H1 (cell line): Measurements from ENCODE around the gene BTBD9. TPM values are rescaled to one million over a fixed set of nuclear protein-coding genes. Genes with fewer than 3 reads are reported as not detected.

Experiments
- CTCF ChIA-PET: fragments of 300-600 bp; sonication (Branson Sonifier 250); formaldehyde crosslinking; loops from one replicate; lab custom pipeline; 2021; ENCODE audit not compliant: partially characterized antibody; lab: Charles Lee
- POLR2A ChIA-PET: fragments of 300-600 bp; sonication (Branson Sonifier 250); formaldehyde crosslinking; loops from one replicate; lab custom pipeline; 2021; ENCODE audit warnings: inconsistent platforms; ENCODE audit not compliant: partially characterized antibody; lab: Charles Lee
- DNase-seq, 2 experiments: peaks; one replicate each; pipeline versions ENCODE4 v3.0.0 to v3.0.0-alpha.2; 2010 to 2022; ENCODE audit warnings: low spot score in 2 of 2, low read depth in 1 of 2, mixed read lengths in 1 of 2
- FAIRE-seq: peaks from 2 replicates; lab custom pipeline; 2011; peaks lifted over from hg19 to GRCh38; lab: Jason Lieb, UNC
- H2AFZ ChIP-seq: 2 replicates; pipeline ENCODE4 v1.8.1; 2012; ENCODE audit warnings: low read length, inconsistent platforms
- H2AK5ac ChIP-seq: 2 replicates; pipeline ENCODE4 v1.6.1; 2013; ENCODE audit warnings: low read depth, low read length
- H2BK120ac ChIP-seq: replicated peaks from 2 replicates; pipeline ENCODE3; 2013; ENCODE audit warnings: low read depth, low read length, inconsistent platforms
- H2BK12ac ChIP-seq: 2 replicates; pipeline ENCODE4 v1.6.1; 2013; ENCODE audit warnings: low read depth, low read length
- H2BK15ac ChIP-seq: 2 replicates; pipeline ENCODE4 v1.6.1; 2013; ENCODE audit warnings: low read length
- H2BK20ac ChIP-seq: 2 replicates; pipeline ENCODE4 v1.6.1; 2013; ENCODE audit warnings: low read length
- H2BK5ac ChIP-seq: 2 replicates; pipeline ENCODE4 v1.6.1; 2013; ENCODE audit warnings: low read depth, low read length
- H3K14ac ChIP-seq: 2 replicates; pipeline ENCODE4 v1.6.1; 2013; ENCODE audit warnings: inconsistent platforms; ENCODE audit not compliant: insufficient read length
- H3K18ac ChIP-seq: 2 replicates; pipeline ENCODE4 v1.6.1; 2013; ENCODE audit warnings: low read length; ENCODE audit errors: extremely low read depth
- H3K23ac ChIP-seq: 2 replicates; pipeline ENCODE4 v1.6.1; 2013; ENCODE audit warnings: inconsistent platforms; ENCODE audit not compliant: insufficient read length
- H3K23me2 ChIP-seq: 2 replicates; pipeline ENCODE4 v1.6.1; 2013; ENCODE audit warnings: low read depth, low read length
- H3K27ac ChIP-seq: 2 replicates; pipeline ENCODE4 v1.6.1; 2011; ENCODE audit warnings: low read depth, low read length, inconsistent platforms
- H3K27me3 ChIP-seq, 4 experiments: replicated peaks in 1 of 4; 1 replicate in 1 of 4; 2 replicates in 3 of 4; pipeline versions ENCODE4 v1.6.1 to v1.8.1; 2011 to 2013; ENCODE audit warnings: low read length in 3 of 4, mild to moderate bottlenecking in 3 of 4, inconsistent platforms in 2 of 4, mixed read lengths in 2 of 4, moderate library complexity in 1 of 4; ENCODE audit not compliant: control insufficient read depth in 3 of 4, insufficient read depth in 3 of 4; ENCODE audit errors: extremely low read depth in 1 of 4
- H3K36me3 ChIP-seq, 4 experiments: 2 replicates each; pipeline versions ENCODE4 v1.6.1 to v1.8.1; 2011 to 2013; ENCODE audit warnings: mild to moderate bottlenecking in 4 of 4, low read length in 3 of 4, moderate library complexity in 2 of 4, control low read depth in 1 of 4, inconsistent platforms in 1 of 4; ENCODE audit not compliant: insufficient read depth in 4 of 4, control insufficient read depth in 2 of 4
- H3K4ac ChIP-seq: replicated peaks from 2 replicates; pipeline ENCODE3; 2013; ENCODE audit warnings: low read length, low read depth, mixed read lengths, inconsistent platforms; ENCODE audit not compliant: insufficient read length
- H3K4me1 ChIP-seq, 4 experiments: replicated peaks in 1 of 4; 1 replicate in 1 of 4; 2 replicates in 3 of 4; pipeline versions ENCODE4 v1.6.1 to v1.8.1; 2011 to 2013; ENCODE audit warnings: low read length in 3 of 4, inconsistent platforms in 2 of 4, mixed read lengths in 1 of 4; ENCODE audit not compliant: insufficient read depth in 4 of 4, control insufficient read depth in 3 of 4
- H3K4me2 ChIP-seq, 2 experiments: 2 replicates each; pipeline versions ENCODE4 v1.6.1 to v1.8.1; 2011 to 2013; ENCODE audit warnings: low read depth in 2 of 2, low read length in 2 of 2, control low read depth in 1 of 2, inconsistent platforms in 1 of 2, mild to moderate bottlenecking in 1 of 2; ENCODE audit not compliant: insufficient read depth in 1 of 2
- H3K4me3 ChIP-seq, 4 experiments: fragments of 200-600, 300-600 bp in 1 of 4; sonication (generic), shearing (Covaris generic), sonication (Bioruptor Twin) in 1 of 4; 2 replicates each; pipeline versions ENCODE4 v1.5.1 to v1.8.1; 2011 to 2016; ENCODE audit warnings: low read length in 4 of 4, low read depth in 3 of 4, control low read depth in 2 of 4, inconsistent platforms in 2 of 4, mild to moderate bottlenecking in 2 of 4, mixed read lengths in 1 of 4, moderate library complexity in 1 of 4; ENCODE audit not compliant: insufficient read depth in 2 of 4; ENCODE audit errors: extremely low read depth in 1 of 4
- H3K56ac ChIP-seq: replicated peaks from 2 replicates; pipeline ENCODE3; 2013; ENCODE audit warnings: low read depth, mild to moderate bottlenecking, mixed read lengths, low read length, inconsistent platforms; ENCODE audit not compliant: insufficient read length
- H3K79me1 ChIP-seq: 2 replicates; pipeline ENCODE4 v1.6.1; 2013; ENCODE audit warnings: low read depth, low read length, control low read depth
- H3K79me2 ChIP-seq, 2 experiments: 2 replicates each; pipeline versions ENCODE4 v1.6.1 to v1.8.1; 2012 to 2013; ENCODE audit warnings: low read length in 2 of 2, mild to moderate bottlenecking in 2 of 2, inconsistent platforms in 1 of 2; ENCODE audit not compliant: insufficient read depth in 2 of 2, control insufficient read depth in 1 of 2
- H3K9ac ChIP-seq, 4 experiments: replicated peaks in 1 of 4; 1 replicate in 1 of 4; 2 replicates in 3 of 4; pipeline versions ENCODE4 v1.6.1 to v1.8.1; 2011 to 2013; ENCODE audit warnings: low read depth in 3 of 4, low read length in 3 of 4, control low read depth in 2 of 4, mild to moderate bottlenecking in 2 of 4, moderate library complexity in 2 of 4, inconsistent platforms in 1 of 4; ENCODE audit errors: extremely low read depth in 1 of 4
- H3K9me3 ChIP-seq, 2 experiments: 2 replicates each; pipeline versions ENCODE4 v1.6.1 to v1.8.1; 2012 to 2013; ENCODE audit warnings: mild to moderate bottlenecking in 2 of 2, moderate library complexity in 2 of 2, control low read depth in 1 of 2, inconsistent platforms in 1 of 2, low read depth in 1 of 2, low read length in 1 of 2, mixed read lengths in 1 of 2; ENCODE audit not compliant: insufficient read depth in 2 of 2
- H4K20me1 ChIP-seq, 2 experiments: replicated peaks in 1 of 2; 2 replicates each; pipeline versions ENCODE3 to v1.8.1; 2011 to 2013; ENCODE audit warnings: inconsistent platforms in 2 of 2, low read length in 2 of 2, mild to moderate bottlenecking in 1 of 2; ENCODE audit not compliant: insufficient read depth in 2 of 2, control insufficient read depth in 1 of 2
- H4K5ac ChIP-seq: 2 replicates; pipeline ENCODE4 v1.6.1; 2013; ENCODE audit warnings: low read length, low read depth, mixed read lengths, inconsistent platforms; ENCODE audit not compliant: insufficient read length
- H4K8ac ChIP-seq: 2 replicates; pipeline ENCODE4 v1.8.0; 2013; ENCODE audit warnings: mild to moderate bottlenecking, moderate library complexity, low read length, inconsistent platforms; ENCODE audit not compliant: insufficient read depth; ENCODE audit errors: extremely low read depth
- H4K91ac ChIP-seq: replicated peaks from 2 replicates; pipeline ENCODE3; 2013; ENCODE audit warnings: low read length, mixed read lengths, inconsistent platforms; ENCODE audit not compliant: insufficient read length
- E2F6 ChIP-seq: IDR thresholded peaks from 2 replicates; pipeline ENCODE4 v1.6.1; 2012; ENCODE audit warnings: inconsistent platforms
- POU5F1 ChIP-seq: IDR thresholded peaks from 2 replicates; pipeline ENCODE4 v1.6.1; 2011; ENCODE audit warnings: low read depth, mild to moderate bottlenecking, low read length, moderate library complexity
- RFX5 ChIP-seq: IDR thresholded peaks from 2 replicates; pipeline ENCODE4 v1.6.1; 2011; ENCODE audit warnings: low read depth, low read length, improper control_type of control experiment, borderline replicate concordance
- RNF2 ChIP-seq: fragments of 200-900, 300-1000 bp; sonication (generic); IDR thresholded peaks from 2 replicates; pipeline ENCODE4 v1.7.1; 2016; ENCODE audit warnings: borderline replicate concordance, low read depth, mild to moderate bottlenecking, antibody characterized with exemption, low read length; ENCODE audit not compliant: poor library complexity, severe bottlenecking; ENCODE audit errors: missing control alignments
- SAP30 ChIP-seq: fragments of 300-600 bp; sonication (generic); IDR thresholded peaks from 2 replicates; pipeline ENCODE4 v1.7.1; 2012; ENCODE audit warnings: low read length, moderate library complexity, mild to moderate bottlenecking, inconsistent platforms; ENCODE audit not compliant: insufficient read depth, insufficient replicate concordance
- SIN3A ChIP-seq, 2 experiments: IDR thresholded peaks in 1 of 2; conservative IDR thresholded peaks in 1 of 2; 2 replicates each; pipeline ENCODE4 v1.6.1; 2011 to 2012; ENCODE audit warnings: low read length in 2 of 2, improper control_type of control experiment in 1 of 2, low read depth in 1 of 2, mild to moderate bottlenecking in 1 of 2
- SIRT6 ChIP-seq: IDR thresholded peaks from one replicate; pipeline ENCODE4 v1.7.1; 2012; ENCODE audit warnings: low read length, inconsistent platforms
- SIX5 ChIP-seq: IDR thresholded peaks from 2 replicates; pipeline ENCODE4 v1.6.1; 2011; ENCODE audit warnings: mild to moderate bottlenecking, low read depth, low read length
- SP1 ChIP-seq: IDR thresholded peaks from 2 replicates; pipeline ENCODE4 v1.6.1; 2011; ENCODE audit warnings: low read depth, low read length
- USF2 ChIP-seq: IDR thresholded peaks from 2 replicates; pipeline ENCODE4 v1.6.1; 2011; ENCODE audit warnings: low read length, improper control_type of control experiment
- YY1 ChIP-seq: IDR thresholded peaks from 2 replicates; pipeline ENCODE4 v1.6.1; 2011; ENCODE audit warnings: low read depth, mild to moderate bottlenecking, low read length
- WGBS, 2 experiments: shearing (Covaris generic) in 1 of 2; methylation state at CpG; one replicate each; pipeline versions ENCODE4 v1.1.6 to v1.1.7; 2013 to 2015; ENCODE audit warnings: low lambda C conversion rate in 2 of 2, mixed read lengths in 2 of 2, inconsistent platforms in 1 of 2, low coverage in 1 of 2, missing lambda C conversion rate in 1 of 2; ENCODE audit not compliant: insufficient replicate concordance in 2 of 2, insufficient coverage in 1 of 2, insufficient read length in 1 of 2; ENCODE audit errors: extremely low coverage in 1 of 2, missing lambda C conversion rate in 1 of 2; 5-methylcytosine and 5-hydroxymethylcytosine counted together
- polyA plus RNA-seq, 7 experiments: library from polyadenylated mRNA; depleted of rRNA in 3 of 7; stranded (reverse) in 5 of 7; unstranded in 2 of 7; fragments of >200 nt in 5 of 7; fragments of 200-250 nt in 2 of 7; gene quantifications; 1 replicate in 5 of 7; 2 replicates in 1 of 7; 4 replicates in 1 of 7; pipeline versions ENCODE4 v1.2.1 to v1.2.3, GENCODE V29; 2011 to 2013; ENCODE audit warnings: missing spikeins in 2 of 7, mixed read lengths in 2 of 7
- total RNA-seq: library from RNA; stranded (reverse); fragmentation: NEBNext Ultra II Directional; extraction: Animal tissue kit (Norgen Biotek cat#: 25700); gene quantifications from 2 replicates; pipeline ENCODE4 v1.2.1, GENCODE V29; 2021

Gene BTBD9
- total and polyA plus RNA-seq, 2 of the 8 experiments (the other 6 are each of a cell fraction or from before 2014, with no cell fraction given), result 0.92 to 4.1 TPM

GRCh38 chr6:38159596-38159995, 480.1 kb downstream of the BTBD9 start:
- Histone ChIP-seq H3K79me1 (no peaks in the 10 kb centered on the region), H4K8ac (no peak overlapping the region), H3K4me1 (no peaks in the 10 kb centered on the region; a peak in 1 of 7 replicates), H2AFZ (no peak overlapping the region), H3K14ac (no peak overlapping the region), H4K20me1 (no peaks in the 10 kb centered on the region), H3K56ac (no peak overlapping the region), H2BK120ac (no peak overlapping the region), H2BK20ac (no peak overlapping the region), H4K5ac (no peak overlapping the region), H3K27ac (no peak overlapping the region), H4K91ac (no peak overlapping the region), H3K4ac (no peak overlapping the region), H2BK15ac (no peak overlapping the region), H3K23ac (no peak overlapping the region), H3K18ac (no peak overlapping the region), H2BK12ac (no peak overlapping the region), H2BK5ac (no peak overlapping the region), H3K79me2 (no peaks in the 10 kb centered on the region), H3K9me3 (no peaks in the 10 kb centered on the region), H2AK5ac (no peak overlapping the region), H3K27me3 (no peaks in the 10 kb centered on the region), H3K4me3 (no peak overlapping the region), H3K23me2 (no peaks in the 10 kb centered on the region), H3K4me2 (no peak overlapping the region), H3K9ac (no peak overlapping the region; a peak in 1 of 7 replicates), H3K36me3 (no peaks in the 10 kb centered on the region; a peak in 1 of 8 replicates)
- POLR2A ChIA-PET, result no interaction called here
- 91% methylated on average over 8 of the region's 8 CpGs; no CpG with 5 or more reads in 1 of the 2 experiments for WGBS, 2 experiments
- DNase-seq (no peak), FAIRE-seq (no peak)
- CTCF ChIA-PET, result no interaction called here
- TF ChIP-seq SP1, result no peak
- no peak for TF ChIP-seq SIX5
- no peak for TF ChIP-seq SIN3A (conservative IDR thresholded peaks at IDR 0.05 in 1 of 2, IDR thresholded peaks at IDR 0.05 in 1 of 2; ENCODE audit: low read depth in 1 of 2, low read length in 2 of 2)
- no peak for TF ChIP-seq USF2
- no peak for TF ChIP-seq SAP30
- TF ChIP-seq POU5F1, result no peak
- no peak for TF ChIP-seq SIRT6
- no peak for TF ChIP-seq YY1
- TF ChIP-seq RNF2, result no peak
- no peak for TF ChIP-seq E2F6
- no peak for TF ChIP-seq RFX5
